HCT116 (cell line): ENCODE measurements around the gene ERGIC1. TPM values are rescaled to one million over a fixed set of nuclear protein-coding genes. Genes with fewer than 3 reads are reported as not detected.

Experiments used
- ATAC-seq: fragments of 200-7000 bp; cut with Tn5 transposase; 2 replicates; pipeline ENCODE4 v1.9.1; 2020; ENCODE audit warnings: mild to moderate bottlenecking, moderate library complexity
- BruUV-seq: library from RNA; stranded (reverse); fragments of 400-500 nt; replicated peaks from 2 replicates; lab custom pipeline; 2021; lab: Mats Ljungman, UMichigan
- CTCF ChIA-PET: fragments of 300-600 bp; sonication (Branson Sonifier 250); formaldehyde crosslinking; loops from one replicate; lab custom pipeline; 2021; ENCODE audit warnings: antibody characterized with exemption; lab: Charles Lee
- POLR2A ChIA-PET: fragments of 300-600, 350-600 bp; sonication (Branson Sonifier 250); formaldehyde crosslinking; loops from one replicate; lab custom pipeline; 2021; ENCODE audit warnings: antibody characterized with exemption; lab: Charles Lee
- RAD21 ChIA-PET, 2 experiments: fragments of 300-600 bp; sonication (Branson Sonifier 250); formaldehyde crosslinking; loops; one replicate each; lab custom pipeline; 2023; ENCODE audit warnings: low total read pairs in 2 of 2; ENCODE audit not compliant: uncharacterized antibody in 2 of 2, unreplicated experiment in 2 of 2, low non-redundant PET in 1 of 2; lab: Charles Lee
- DNase-seq: peaks from one replicate; pipeline ENCODE4 v3.0.0-alpha.2; 2010; ENCODE audit warnings: low read depth, low spot score
- H2AFZ ChIP-seq: fragments of 200-600 bp; shearing (Covaris generic), sonication (generic); 2 replicates; pipeline ENCODE4 v1.6.1; 2017; ENCODE audit warnings: low read depth, mixed run types, mixed read lengths, antibody characterized with exemption, low read length; ENCODE audit not compliant: poor library complexity, severe bottlenecking
- H3K27ac ChIP-seq: 2 replicates; pipeline ENCODE4 v1.5.1; 2012; ENCODE audit warnings: low read depth, low read length
- H3K27me3 ChIP-seq: fragments of 200-600 bp; sonication (generic); 2 replicates; pipeline ENCODE4 v1.6.1; 2016; ENCODE audit warnings: mixed run types, low read length, mixed read lengths; ENCODE audit not compliant: insufficient read depth
- H3K36me3 ChIP-seq, 2 experiments: fragments of 200-500 bp in 1 of 2; fragments of 200-600 bp in 1 of 2; sonication (Bioruptor generic) in 1 of 2; sonication (generic) in 1 of 2; 2 replicates each; pipeline versions ENCODE4 v1.5.1 to v1.6.1; 2014 to 2016; ENCODE audit warnings: low read length in 2 of 2, inconsistent platforms in 1 of 2, mixed read lengths in 1 of 2, mixed run types in 1 of 2; ENCODE audit not compliant: insufficient read depth in 2 of 2, control insufficient read depth in 1 of 2
- H3K4me1 ChIP-seq, 2 experiments: fragments of 200-600 bp in 1 of 2; sonication (generic) in 1 of 2; 2 replicates each; pipeline versions ENCODE4 v1.5.1 to v1.6.1; 2012 to 2017; ENCODE audit warnings: low read length in 2 of 2, inconsistent platforms in 1 of 2, mild to moderate bottlenecking in 1 of 2, mixed read lengths in 1 of 2, mixed run types in 1 of 2, moderate library complexity in 1 of 2; ENCODE audit not compliant: insufficient read depth in 2 of 2, control insufficient read depth in 1 of 2
- H3K4me2 ChIP-seq: fragments of 200-600 bp; sonication (generic); 2 replicates; pipeline ENCODE4 v1.6.1; 2017; ENCODE audit warnings: mixed run types, low read length, mixed read lengths
- H3K4me3 ChIP-seq, 2 experiments: fragments of 200-600 bp in 1 of 2; sonication (generic) in 1 of 2; replicated peaks in 1 of 2; 2 replicates each; pipeline ENCODE4 v1.5.1; 2011 to 2016; ENCODE audit warnings: low read length in 2 of 2, control low read depth in 1 of 2, low read depth in 1 of 2, mild to moderate bottlenecking in 1 of 2, mixed read lengths in 1 of 2, mixed run types in 1 of 2
- H3K79me2 ChIP-seq: fragments of 200-600 bp; sonication (generic); 2 replicates; pipeline ENCODE4 v1.6.1; 2017; ENCODE audit warnings: mild to moderate bottlenecking, mixed run types, low read length, moderate library complexity, mixed read lengths; ENCODE audit not compliant: insufficient read depth
- H3K9ac ChIP-seq: fragments of 200-600 bp; sonication (generic); 2 replicates; pipeline ENCODE4 v1.6.1; 2016; ENCODE audit warnings: low read length, mixed read lengths
- H3K9me2 ChIP-seq: fragments of 200-600 bp; sonication (generic), shearing (Covaris generic); 2 replicates; pipeline ENCODE4 v1.6.1; 2017; ENCODE audit warnings: mixed run types, mild to moderate bottlenecking, moderate library complexity; ENCODE audit not compliant: insufficient read depth
- H3K9me3 ChIP-seq, 2 experiments: fragments of 200-500 bp in 1 of 2; fragments of 200-600 bp in 1 of 2; sonication (Bioruptor generic) in 1 of 2; sonication (generic) in 1 of 2; 2 replicates each; pipeline ENCODE4 v1.6.1; 2014 to 2017; ENCODE audit warnings: low read length in 2 of 2, mixed read lengths in 2 of 2, inconsistent platforms in 1 of 2, low read depth in 1 of 2, mild to moderate bottlenecking in 1 of 2, mixed run types in 1 of 2, moderate library complexity in 1 of 2; ENCODE audit not compliant: control insufficient read depth in 1 of 2, insufficient read depth in 1 of 2
- H4K20me1 ChIP-seq: fragments of 200-600 bp; sonication (generic), shearing (Covaris generic); 2 replicates; pipeline ENCODE4 v1.6.1; 2017; ENCODE audit warnings: mixed run types, mild to moderate bottlenecking, moderate library complexity; ENCODE audit not compliant: insufficient read depth
- CBX3 ChIP-seq: IDR thresholded peaks from 2 replicates; pipeline ENCODE4 v1.6.1; 2012; ENCODE audit warnings: low read depth
- CEBPB ChIP-seq: IDR thresholded peaks from 2 replicates; pipeline ENCODE4 v1.6.1; 2012; ENCODE audit warnings: low read depth
- CTCF ChIP-seq, 3 experiments: fragments of 200-600 bp in 1 of 3; sonication (generic) in 1 of 3; IDR thresholded peaks in 2 of 3; conservative IDR thresholded peaks in 1 of 3; 2 replicates each; pipeline ENCODE4 v1.5.1; 2012 to 2017; ENCODE audit warnings: low read depth in 2 of 3, low read length in 2 of 3, antibody characterized with exemption in 1 of 3, borderline replicate concordance in 1 of 3, control low read depth in 1 of 3, mild to moderate bottlenecking in 1 of 3, mixed read lengths in 1 of 3, mixed run types in 1 of 3, moderate library complexity in 1 of 3; ENCODE audit not compliant: insufficient read depth in 1 of 3
- EGR1 ChIP-seq: IDR thresholded peaks from 2 replicates; pipeline ENCODE4 v1.6.1; 2012; ENCODE audit warnings: low read depth
- ELF1 ChIP-seq: IDR thresholded peaks from 2 replicates; pipeline ENCODE4 v1.6.1; 2012; ENCODE audit warnings: low read depth, borderline replicate concordance
- EZH2 ChIP-seq: fragments of 200-600 bp; sonication (generic); IDR thresholded peaks from 2 replicates; pipeline ENCODE4 v1.6.1; 2017; ENCODE audit warnings: antibody characterized with exemption, mixed run types
- EZH2phosphoT487 ChIP-seq: fragments of 200-600 bp; IDR thresholded peaks from 2 replicates; pipeline ENCODE4 v1.6.1; 2018; ENCODE audit warnings: antibody characterized with exemption, borderline replicate concordance
- FOSL1 ChIP-seq: IDR thresholded peaks from 2 replicates; pipeline ENCODE4 v1.6.1; 2012; ENCODE audit warnings: low read depth
- JUND ChIP-seq: IDR thresholded peaks from 2 replicates; pipeline ENCODE4 v1.6.1; 2012
- MAX ChIP-seq: IDR thresholded peaks from 2 replicates; pipeline ENCODE4 v1.6.1; 2012
- RAD21 ChIP-seq: IDR thresholded peaks from 2 replicates; pipeline ENCODE4 v1.6.1; 2012; ENCODE audit warnings: low read depth, mild to moderate bottlenecking
- SIN3A ChIP-seq: IDR thresholded peaks from 2 replicates; pipeline ENCODE4 v1.6.1; 2012; ENCODE audit warnings: low read depth
- SRF ChIP-seq: IDR thresholded peaks from 2 replicates; pipeline ENCODE4 v1.6.1; 2012; ENCODE audit warnings: low read depth
- TCF7L2 ChIP-seq: IDR thresholded peaks from 2 replicates; pipeline ENCODE4 v1.7.0; 2011; ENCODE audit warnings: borderline replicate concordance, inconsistent platforms; ENCODE audit not compliant: insufficient read depth, insufficient read length; ENCODE audit errors: extremely low read depth
- YY1 ChIP-seq: IDR thresholded peaks from 2 replicates; pipeline ENCODE4 v1.6.1; 2011; ENCODE audit warnings: low read length, low read depth, moderate library complexity, mild to moderate bottlenecking; ENCODE audit not compliant: insufficient replicate concordance; ENCODE audit errors: extremely low read depth
- ZBTB33 ChIP-seq: IDR thresholded peaks from 2 replicates; pipeline ENCODE4 v1.6.1; 2011; ENCODE audit warnings: mild to moderate bottlenecking, low read length, moderate library complexity; ENCODE audit not compliant: insufficient replicate concordance; ENCODE audit errors: extremely low read depth
- ZFX ChIP-seq: fragments of 450-650 bp; IDR thresholded peaks from 2 replicates; pipeline ENCODE4 v1.6.1; 2017
- ZNF274 ChIP-seq: fragments of 200-500 bp; sonication (Bioruptor generic); IDR thresholded peaks from 2 replicates; pipeline ENCODE4 v1.6.1; 2014; ENCODE audit warnings: mild to moderate bottlenecking, low read depth, low read length, inconsistent platforms
- intact Hi-C: fragments of 100-400 bp; cut with micrococcal nuclease; formaldehyde crosslinking; loops from 2 replicates; pipeline ENCODE4 v1.10.0; 2022
- total RNA-seq: library from RNA; stranded (reverse); gene quantifications from one replicate; pipeline ENCODE4 v1.2.1, GENCODE V29; 2021; ENCODE audit not compliant: unreplicated experiment
- TF ChIP-seq, protein P1 (sequence below): IDR thresholded peaks from 2 replicates; pipeline ENCODE4 v1.6.1; 2012; ENCODE audit warnings: low read depth

ERGIC1 gene
- total RNA-seq, 1 experiment from 2014 or later, result 73.3 TPM

GRCh38 chr5:172926796-172927195 is 92.7 kb downstream of the ERGIC1 start:
- POLR2A ChIA-PET, result no interaction called here
- Histone ChIP-seq H3K9ac (no peak overlapping the region), H3K4me3 (no peak overlapping the region), H3K4me1 (no peaks in the 10 kb centered on the region), H3K9me2 (no peaks in the 10 kb centered on the region), H3K27ac (no peak overlapping the region), H3K9me3 (no peaks in the 10 kb centered on the region), H3K79me2 (no peaks in the 10 kb centered on the region), H3K36me3 (0 out of 4 replicates have a peak, but pooled peaks cover 0 to 2% of the 10 kb centered on the region in 2 experiments), H4K20me1 (no peaks in the 10 kb centered on the region), H2AFZ (no peak overlapping the region), H3K27me3 (no peaks in the 10 kb centered on the region), H3K4me2 (no peak overlapping the region)
- RAD21 ChIA-PET, result no interaction called here
- no peak for DNase-seq
- no TSS peak for BruUV-seq
- intact Hi-C loops, result no loop called here
- CTCF ChIA-PET, result interaction anchor here (1.2 to 1.7 kb wide), 3 partner anchors 12 to 212 kb away, joined by 4 to 7 read pairs (median 7); no protein-coding TSS in a partner anchor
- peak; percentile 54; the same call in 1 of the 2 replicates for ATAC-seq
- TF ChIP-seq RAD21 (no peak), YY1 (no peak), EZH2 (no peak), CBX3 (no peak), EZH2phosphoT487 (no peak), SIN3A (no peak), EGR1 (no peak), ZFX (no peak), CTCF (IDR thresholded peaks at IDR 0.05 in 2 of 3, conservative IDR thresholded peaks at IDR 0.05 in 1 of 3; ENCODE audit: borderline replicate concordance in 1 of 3, insufficient read depth in 1 of 3, low read depth in 2 of 3, low read length in 2 of 3) (no peak), TCF7L2 (no peak), MAX (no peak), JUND (no peak), ZBTB33 (no peak), SRF (no peak), ZNF274 (no peak), ELF1 (no peak), CEBPB (no peak), FOSL1 (no peak)
- TF ChIP-seq, protein P1, sequence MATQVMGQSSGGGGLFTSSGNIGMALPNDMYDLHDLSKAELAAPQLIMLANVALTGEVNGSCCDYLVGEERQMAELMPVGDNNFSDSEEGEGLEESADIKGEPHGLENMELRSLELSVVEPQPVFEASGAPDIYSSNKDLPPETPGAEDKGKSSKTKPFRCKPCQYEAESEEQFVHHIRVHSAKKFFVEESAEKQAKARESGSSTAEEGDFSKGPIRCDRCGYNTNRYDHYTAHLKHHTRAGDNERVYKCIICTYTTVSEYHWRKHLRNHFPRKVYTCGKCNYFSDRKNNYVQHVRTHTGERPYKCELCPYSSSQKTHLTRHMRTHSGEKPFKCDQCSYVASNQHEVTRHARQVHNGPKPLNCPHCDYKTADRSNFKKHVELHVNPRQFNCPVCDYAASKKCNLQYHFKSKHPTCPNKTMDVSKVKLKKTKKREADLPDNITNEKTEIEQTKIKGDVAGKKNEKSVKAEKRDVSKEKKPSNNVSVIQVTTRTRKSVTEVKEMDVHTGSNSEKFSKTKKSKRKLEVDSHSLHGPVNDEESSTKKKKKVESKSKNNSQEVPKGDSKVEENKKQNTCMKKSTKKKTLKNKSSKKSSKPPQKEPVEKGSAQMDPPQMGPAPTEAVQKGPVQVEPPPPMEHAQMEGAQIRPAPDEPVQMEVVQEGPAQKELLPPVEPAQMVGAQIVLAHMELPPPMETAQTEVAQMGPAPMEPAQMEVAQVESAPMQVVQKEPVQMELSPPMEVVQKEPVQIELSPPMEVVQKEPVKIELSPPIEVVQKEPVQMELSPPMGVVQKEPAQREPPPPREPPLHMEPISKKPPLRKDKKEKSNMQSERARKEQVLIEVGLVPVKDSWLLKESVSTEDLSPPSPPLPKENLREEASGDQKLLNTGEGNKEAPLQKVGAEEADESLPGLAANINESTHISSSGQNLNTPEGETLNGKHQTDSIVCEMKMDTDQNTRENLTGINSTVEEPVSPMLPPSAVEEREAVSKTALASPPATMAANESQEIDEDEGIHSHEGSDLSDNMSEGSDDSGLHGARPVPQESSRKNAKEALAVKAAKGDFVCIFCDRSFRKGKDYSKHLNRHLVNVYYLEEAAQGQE, result no peak
